A172 (cell line): ENCODE results near the gene NEDD9. TPM values are rescaled to one million over a fixed set of nuclear protein-coding genes. Genes with fewer than 3 reads are reported as not detected.

Experiments used
- DNase-seq: peaks from one replicate; pipeline ENCODE4 v3.0.0-alpha.2; 2015; ENCODE audit warnings: low spot score
- total RNA-seq: library from RNA; depleted of rRNA; stranded (reverse); fragments of >200 nt; shearing (Covaris generic); gene quantifications from 2 replicates; pipeline ENCODE4 v1.2.3, GENCODE V29; 2014

Gene NEDD9
- total RNA-seq, 1 experiment from 2014 or later, result 13.3 TPM

- no peak for DNase-seq
Measured at GRCh38 chr6:11218538-11219399, 13.7 kb downstream of the NEDD9 start.

GRCh38 chr6:11218102-11218442 is 14.4 kb downstream of the NEDD9 start:
- DNase-seq, result no peak

- DNase-seq, result no peak
Measured at GRCh38 chr6:11217360-11218101, 14.9 kb downstream of the NEDD9 start.

- DNase-seq, result no peak
Measured at GRCh38 chr6:11215773-11216172, 16.7 kb downstream of the NEDD9 start.

- DNase-seq, result no peak
Measured at GRCh38 chr6:11214901-11215300, 17.6 kb downstream of the NEDD9 start.

GRCh38 chr6:11214084-11214833 is 18.2 kb downstream of the NEDD9 start:
- no peak for DNase-seq

- DNase-seq, result no peak
Measured at GRCh38 chr6:11213422-11214021, 18.9 kb downstream of the NEDD9 start.

GRCh38 chr6:11212664-11213063 is 19.8 kb downstream of the NEDD9 start:
- DNase-seq, result peak; percentile 68

GRCh38 chr6:11211254-11211653 is 21.2 kb downstream of the NEDD9 start:
- no peak for DNase-seq

- no peak for DNase-seq
Measured at GRCh38 chr6:11210386-11211138, 21.9 kb downstream of the NEDD9 start.

GRCh38 chr6:11209906-11210305 is 22.6 kb downstream of the NEDD9 start:
- peak; percentile 39 for DNase-seq

GRCh38 chr6:11209369-11209768 is 23.1 kb downstream of the NEDD9 start:
- DNase-seq, result no peak

GRCh38 chr6:11208854-11209253 is 23.6 kb downstream of the NEDD9 start:
- no peak for DNase-seq

- no peak for DNase-seq
Measured at GRCh38 chr6:11208267-11208666, 24.2 kb downstream of the NEDD9 start.

GRCh38 chr6:11207199-11207968 is 25.1 kb downstream of the NEDD9 start:
- DNase-seq, result peak; percentile 95

- no peak for DNase-seq
Measured at GRCh38 chr6:11206576-11206975, 25.9 kb downstream of the NEDD9 start.

- DNase-seq, result no peak
Measured at GRCh38 chr6:11204794-11205366, 27.6 kb downstream of the NEDD9 start.

GRCh38 chr6:11204005-11204399 is 28.5 kb downstream of the NEDD9 start:
- DNase-seq, result no peak

GRCh38 chr6:11203306-11204004 is 29.0 kb downstream of the NEDD9 start:
- no peak for DNase-seq
